HG03457 (cell line): ENCODE results near the gene IFNAR1.
"Not testable (repeated sequence)": the region's sequence is repeated elsewhere in the genome, so short reads cannot be mapped to it uniquely, and the experiment has no call there.

Experiments
- ATAC-seq: cut with Tn5 transposase; IDR thresholded peaks from one replicate; pipeline ENCODE4 v1.9.1; 2021; ENCODE audit warnings: moderate number of reproducible peaks; ENCODE audit not compliant: unreplicated experiment

Gene IFNAR1

DNA sequence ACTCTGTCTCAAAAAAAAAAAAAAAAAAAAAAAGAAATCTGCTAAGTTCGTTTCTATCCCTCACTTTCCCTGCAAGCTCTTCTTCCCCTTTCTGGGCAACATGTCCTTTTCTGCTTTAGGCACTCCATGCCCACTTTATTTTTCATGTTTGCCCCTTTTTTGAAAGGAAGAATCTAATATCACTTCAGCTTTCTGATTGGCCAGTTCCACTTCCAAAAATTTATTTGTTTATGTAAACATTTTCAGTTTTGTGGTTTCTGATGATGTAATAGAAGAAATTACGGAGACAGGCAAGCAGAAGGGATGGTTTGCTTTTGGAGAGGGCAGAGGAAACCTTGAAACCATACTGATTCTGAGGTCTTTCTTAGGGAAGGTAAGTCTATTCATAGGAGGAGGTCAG lies 15.1 kb downstream of the IFNAR1 start:
- no peak for ATAC-seq

DNA sequence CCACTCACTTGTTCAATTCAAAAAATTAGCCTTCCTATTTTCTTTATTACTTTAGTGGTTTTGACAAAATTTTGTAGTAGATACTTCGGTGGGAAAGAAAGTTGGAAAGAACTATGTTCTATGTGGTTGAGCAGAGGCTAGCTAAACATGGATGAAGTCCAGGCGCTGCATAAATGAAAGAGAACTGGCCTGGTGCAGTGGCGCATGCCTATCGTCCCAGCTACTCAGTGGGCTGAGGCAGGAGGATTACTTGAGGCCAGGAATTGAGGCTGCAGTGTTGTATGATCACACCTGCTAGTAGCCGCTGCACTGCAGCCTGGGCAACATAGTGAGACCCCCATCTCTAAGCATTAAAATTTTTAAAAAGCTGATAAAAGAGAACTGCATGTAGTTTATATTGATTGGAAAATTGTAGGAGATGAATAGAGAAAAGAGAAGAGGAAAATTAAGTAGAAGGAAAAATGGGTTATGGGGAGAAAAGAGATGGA lies 21.0 kb downstream of the IFNAR1 start:
- ATAC-seq = no peak

DNA sequence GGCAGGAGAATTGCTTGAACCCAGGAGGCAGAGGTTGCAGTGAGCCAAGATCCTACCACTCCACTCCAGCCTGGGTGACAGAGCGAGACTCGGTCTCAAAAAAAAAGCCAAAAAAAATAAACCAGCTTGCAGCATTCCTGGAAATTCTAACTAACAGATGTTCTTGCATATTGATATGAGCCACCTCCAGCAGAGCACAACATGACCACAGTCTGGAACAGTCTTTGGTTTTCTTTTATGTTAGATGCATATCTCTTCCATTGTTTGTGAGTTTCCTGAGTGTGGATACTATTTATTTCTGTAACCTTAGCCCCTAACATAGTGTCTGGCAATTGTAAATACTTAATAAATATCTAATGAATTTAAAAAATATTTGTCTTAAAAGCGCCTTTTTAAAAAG lies 23.9 kb downstream of the IFNAR1 start:
- no peak for ATAC-seq

DNA sequence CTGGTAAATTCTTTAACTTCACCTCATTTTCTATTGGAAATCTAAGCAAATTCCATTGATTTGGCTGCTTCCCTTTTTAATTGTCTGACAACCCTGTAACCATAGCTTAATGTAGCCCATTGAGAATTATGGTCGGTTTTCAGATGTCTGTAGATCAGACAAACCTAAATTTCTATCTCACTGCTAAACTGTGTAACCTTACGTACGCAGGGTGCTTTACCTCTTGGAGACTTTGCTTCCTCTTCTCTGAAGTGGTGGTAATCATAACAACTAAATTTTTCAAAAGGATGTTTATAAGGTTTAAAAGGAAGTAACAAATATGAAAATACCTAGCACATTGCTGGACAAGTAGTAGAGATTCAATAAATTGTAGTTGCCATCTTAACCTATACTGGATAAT lies 25.9 kb downstream of the IFNAR1 start:
- ATAC-seq = no peak

DNA sequence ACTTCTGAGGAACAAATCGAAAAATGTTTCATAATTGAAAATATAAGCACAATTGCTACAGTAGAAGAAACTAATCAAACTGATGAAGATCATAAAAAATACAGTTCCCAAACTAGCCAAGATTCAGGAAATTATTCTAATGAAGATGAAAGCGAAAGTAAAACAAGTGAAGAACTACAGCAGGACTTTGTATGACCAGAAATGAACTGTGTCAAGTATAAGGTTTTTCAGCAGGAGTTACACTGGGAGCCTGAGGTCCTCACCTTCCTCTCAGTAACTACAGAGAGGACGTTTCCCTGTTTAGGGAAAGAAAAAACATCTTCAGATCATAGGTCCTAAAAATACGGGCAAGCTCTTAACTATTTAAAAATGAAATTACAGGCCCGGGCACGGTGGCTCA lies 30.6 kb downstream of the IFNAR1 start:
- ATAC-seq = no peak

DNA sequence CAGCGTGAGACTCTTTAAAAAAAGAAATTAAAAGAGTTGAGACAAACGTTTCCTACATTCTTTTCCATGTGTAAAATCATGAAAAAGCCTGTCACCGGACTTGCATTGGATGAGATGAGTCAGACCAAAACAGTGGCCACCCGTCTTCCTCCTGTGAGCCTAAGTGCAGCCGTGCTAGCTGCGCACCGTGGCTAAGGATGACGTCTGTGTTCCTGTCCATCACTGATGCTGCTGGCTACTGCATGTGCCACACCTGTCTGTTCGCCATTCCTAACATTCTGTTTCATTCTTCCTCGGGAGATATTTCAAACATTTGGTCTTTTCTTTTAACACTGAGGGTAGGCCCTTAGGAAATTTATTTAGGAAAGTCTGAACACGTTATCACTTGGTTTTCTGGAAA lies 31.2 kb downstream of the IFNAR1 start:
- no peak for ATAC-seq

DNA sequence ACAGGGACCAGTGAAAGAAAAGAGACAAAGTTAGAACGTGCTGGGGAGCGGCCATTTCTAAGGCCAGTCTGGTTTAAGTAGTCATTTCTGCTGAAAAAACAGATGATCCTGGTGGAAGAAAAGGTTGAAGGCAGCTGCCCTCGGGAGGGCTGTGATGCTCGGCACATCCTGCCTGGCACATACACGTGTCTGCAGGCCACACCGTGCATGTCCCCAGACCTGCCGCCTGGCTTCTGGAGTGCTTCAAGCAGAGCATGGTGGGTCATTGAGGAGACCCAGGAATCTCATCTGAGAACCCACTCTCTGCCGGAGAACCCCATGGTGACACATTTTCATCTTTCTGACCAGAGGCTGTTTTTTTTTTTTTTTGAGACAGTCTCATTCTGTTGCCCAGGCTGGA lies 32.4 kb downstream of the IFNAR1 start:
- ATAC-seq = no peak

DNA sequence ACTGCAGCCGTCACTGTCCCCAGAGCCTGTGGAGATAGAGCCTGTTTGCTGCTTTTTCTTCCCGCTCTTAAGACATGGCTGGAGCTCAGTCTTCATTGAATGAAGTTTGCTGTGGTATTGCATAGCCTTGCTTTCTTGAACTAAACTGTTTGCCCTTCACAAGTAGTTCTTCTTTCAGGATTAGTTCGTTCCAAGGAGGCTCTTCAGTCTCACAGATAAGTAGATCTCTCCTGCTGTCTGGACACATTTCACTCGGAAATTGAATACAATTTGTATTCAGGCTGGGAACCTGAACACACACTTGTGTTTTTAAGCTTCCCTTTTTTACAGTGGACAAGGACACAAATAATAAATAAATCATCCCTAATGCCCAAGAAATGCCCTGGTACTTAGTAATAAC lies 34.7 kb downstream of the IFNAR1 start:
- no peak for ATAC-seq

DNA sequence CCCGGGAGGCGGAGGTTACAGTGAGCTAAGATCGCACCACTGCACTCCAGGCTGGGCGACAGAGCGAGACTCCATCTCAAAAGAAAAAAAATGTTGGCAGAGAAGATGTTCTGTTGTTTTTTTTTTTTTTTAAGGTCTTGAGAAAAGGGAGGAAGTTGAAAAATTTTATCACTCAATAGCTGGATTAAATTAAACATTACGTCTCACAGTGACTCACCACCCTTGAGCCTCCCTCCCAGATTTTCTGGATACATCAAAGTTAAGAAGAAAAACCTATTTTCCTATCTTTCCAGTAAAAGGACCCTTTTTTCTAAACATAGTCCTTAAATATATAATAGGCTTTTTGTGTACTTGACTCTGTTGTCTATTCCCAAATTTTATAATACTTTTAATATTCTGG lies 35.5 kb downstream of the IFNAR1 start:
- no peak for ATAC-seq

DNA sequence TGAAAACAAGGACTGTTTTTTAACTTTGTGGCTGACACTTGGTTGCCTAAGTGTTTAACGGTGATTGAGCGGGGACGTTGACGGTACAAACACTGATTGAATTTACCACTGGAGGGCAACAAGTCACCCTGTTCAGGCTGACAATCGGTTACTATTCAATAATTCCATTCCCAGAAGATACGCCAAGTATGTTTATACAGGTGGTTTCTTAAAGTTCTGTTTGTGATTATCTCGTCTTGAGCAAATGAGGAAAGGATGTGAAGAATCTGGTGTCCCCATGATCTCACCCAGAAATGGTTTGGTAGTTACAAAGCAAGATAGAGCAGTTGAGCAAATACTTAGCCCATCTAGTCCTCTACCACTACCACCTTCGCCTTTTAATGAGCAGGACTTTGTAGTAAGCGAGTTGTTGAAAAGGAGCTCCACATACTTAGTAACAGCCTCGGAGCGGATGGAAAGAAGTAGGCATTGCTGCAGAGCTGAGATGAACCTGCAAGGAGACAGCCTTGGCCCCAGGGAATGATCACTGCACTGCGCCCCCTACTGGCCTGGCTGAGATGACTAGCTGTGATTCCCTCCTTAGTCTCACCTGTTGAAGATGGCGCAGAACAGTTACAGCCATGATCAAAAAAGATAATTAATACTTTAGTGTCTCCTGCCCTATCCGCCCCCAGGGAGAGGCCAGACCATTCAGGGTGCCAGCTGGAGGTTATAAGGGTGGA lies 36.3 kb downstream of the IFNAR1 start:
- ATAC-seq = no peak

DNA sequence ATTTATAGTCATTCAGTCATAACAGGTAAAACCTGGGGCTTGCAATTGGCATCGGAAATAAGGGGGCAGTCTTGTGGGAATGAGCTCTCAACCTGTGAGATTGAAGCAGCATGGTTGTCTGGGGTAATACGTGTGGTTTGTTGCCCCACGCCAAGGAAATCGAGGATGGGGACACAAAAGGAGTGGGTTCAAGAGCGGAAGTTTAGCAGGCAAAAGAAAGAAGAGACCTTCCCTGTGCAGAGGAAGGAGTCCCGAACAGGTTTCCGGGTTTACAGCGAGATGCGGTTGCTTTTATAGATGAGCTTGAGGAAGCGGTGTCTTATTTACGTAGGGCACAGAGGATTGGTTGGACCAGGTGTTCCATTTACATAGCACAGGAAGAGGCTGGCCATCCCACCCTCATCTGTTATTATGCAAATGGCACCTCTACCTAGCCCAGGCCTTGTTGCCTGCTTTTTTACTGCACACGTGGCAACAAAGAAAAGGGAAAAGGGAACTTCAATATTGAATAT lies 37.3 kb downstream of the IFNAR1 start:
- no peak for ATAC-seq

DNA sequence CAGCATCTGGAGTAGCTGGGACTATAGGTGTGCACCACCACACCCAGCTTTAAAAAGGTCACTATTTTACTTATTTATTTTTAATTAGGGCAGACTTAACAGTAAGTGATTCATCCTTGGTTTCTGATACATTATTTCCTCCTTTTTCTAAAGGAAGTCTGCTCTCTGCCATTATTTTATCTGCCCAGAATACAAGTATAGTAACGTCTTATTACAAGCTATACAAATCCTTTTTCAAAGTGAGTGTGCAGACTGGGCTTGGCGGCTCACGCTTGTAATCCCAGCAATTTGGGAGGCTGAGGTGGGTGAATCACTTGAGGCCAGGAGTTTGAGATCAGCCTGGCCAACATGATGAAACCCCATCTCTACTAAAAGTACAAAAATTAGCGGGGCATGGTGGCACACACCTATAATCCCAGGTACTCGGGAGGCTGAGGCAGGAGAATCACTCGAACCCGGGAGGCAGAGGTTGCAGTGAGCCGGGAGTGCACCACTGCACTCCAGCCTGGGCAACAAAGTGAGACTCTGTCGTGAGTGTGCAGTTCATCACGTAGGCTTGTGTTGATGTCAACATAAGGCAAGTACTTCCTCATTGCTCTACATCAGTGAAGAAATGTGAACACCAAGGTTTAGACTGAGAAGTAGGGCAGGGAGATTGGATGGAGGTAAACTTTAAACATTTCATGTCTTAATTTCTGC lies 39.3 kb downstream of the IFNAR1 start:
- ATAC-seq = not testable (repeated sequence)

DNA sequence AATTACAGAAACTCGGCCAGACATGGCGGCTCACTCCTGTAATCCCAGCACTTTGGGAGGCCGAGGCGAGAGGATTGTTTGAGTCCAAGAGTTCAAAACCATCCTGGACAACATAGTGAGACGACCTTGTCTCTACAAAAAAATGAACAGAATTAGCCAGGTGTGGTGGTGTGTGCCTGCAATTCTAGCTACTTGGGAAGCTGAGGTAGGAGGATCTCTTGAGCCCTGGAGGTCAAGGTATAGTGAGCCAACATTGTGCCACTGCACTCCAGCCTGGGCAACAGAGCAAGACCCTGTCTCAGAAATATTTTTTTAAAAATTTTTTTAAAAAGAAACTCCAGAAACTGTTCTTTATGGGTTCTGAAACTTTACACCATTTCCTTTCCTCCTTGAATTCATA lies 40.1 kb downstream of the IFNAR1 start:
- no peak for ATAC-seq

DNA sequence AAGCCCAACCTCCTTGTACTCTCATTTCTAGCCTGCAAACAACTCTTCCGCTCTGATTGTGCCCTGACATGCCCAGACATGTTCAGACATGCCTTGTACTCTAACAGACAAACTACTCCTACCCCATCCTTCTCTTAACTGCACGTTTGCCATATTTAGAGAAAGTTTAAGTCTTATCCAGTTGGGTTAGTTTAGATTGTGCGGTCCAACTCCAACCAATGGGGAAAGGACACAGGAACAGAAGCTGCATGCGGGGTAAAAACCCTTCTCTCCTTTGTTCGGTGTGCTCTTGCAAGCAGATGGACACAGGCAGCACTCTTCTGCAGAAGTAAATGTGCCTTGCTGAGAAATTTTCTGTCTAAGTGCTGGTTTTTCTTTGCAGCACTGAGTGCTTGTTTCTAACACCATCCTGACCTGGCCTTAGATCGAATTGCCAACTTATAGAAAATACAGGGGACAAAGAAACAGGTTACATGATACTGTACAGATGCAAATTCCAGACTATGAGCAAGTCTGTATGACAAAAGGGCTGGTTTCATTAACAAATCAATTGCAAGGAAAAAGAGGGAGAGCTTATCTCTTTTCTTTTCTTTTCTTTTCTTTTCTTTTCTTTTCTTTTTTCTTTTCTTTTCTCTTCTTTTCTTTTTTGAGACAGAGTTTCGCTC lies 42.7 kb downstream of the IFNAR1 start:
- ATAC-seq = no peak

DNA sequence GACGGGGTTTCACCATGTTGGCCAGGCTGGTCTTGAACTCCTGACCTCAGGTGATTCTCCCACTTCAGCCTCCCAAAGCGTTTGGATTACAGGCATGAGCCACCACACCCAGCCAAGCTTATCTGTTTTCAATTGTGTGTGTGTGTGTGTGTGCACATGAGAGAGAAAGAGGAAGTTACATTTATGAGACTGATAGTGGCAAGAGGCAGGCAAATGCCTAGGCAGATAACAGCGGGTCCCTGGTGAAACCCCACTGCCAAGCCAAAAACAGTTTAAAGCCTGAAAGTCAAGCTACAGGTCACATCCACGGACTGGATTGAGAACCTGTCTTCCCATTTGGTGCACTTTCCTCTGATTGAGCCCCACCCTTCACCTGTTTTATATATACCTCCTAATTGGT lies 43.4 kb downstream of the IFNAR1 start:
- no peak for ATAC-seq

DNA sequence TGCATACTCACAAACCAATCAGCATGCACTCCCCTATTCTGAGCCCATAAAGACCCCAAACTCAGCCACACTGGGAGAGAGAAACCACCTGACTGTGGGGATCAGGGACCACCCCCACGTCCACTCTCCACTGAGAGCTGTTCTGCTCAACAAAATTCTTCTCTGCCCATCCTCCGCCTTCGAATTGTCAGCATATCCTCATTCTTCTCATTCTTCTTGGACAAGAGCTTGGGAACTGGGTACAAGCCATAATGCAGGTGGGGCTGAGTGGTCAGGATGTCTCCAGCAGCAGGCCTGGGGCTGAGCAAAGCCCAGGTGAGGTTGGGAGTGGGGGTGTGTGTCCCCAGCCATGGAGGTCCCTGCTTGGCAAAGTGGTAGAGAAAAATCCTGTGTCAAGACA lies 43.8 kb downstream of the IFNAR1 start:
- no peak for ATAC-seq

DNA sequence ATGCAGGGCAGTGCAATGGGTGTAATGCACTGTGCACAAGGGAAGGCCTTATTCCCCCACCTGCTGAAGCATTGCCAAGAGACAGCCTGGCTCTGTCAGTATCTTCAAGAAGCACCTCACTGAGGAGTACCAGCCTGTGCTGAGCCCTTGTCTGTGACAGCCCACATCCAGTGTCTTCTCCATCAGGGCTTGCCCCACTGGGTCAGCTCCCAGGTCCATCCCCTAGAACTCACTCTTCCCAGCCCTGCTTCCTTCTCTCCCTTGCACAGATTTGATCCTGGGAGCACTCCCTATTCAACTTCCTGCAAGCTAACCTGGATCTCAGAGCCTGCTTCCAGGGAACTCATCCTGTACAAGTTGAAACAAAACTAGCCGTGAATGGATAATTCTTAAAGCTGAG lies 44.8 kb downstream of the IFNAR1 start:
- no peak for ATAC-seq

DNA sequence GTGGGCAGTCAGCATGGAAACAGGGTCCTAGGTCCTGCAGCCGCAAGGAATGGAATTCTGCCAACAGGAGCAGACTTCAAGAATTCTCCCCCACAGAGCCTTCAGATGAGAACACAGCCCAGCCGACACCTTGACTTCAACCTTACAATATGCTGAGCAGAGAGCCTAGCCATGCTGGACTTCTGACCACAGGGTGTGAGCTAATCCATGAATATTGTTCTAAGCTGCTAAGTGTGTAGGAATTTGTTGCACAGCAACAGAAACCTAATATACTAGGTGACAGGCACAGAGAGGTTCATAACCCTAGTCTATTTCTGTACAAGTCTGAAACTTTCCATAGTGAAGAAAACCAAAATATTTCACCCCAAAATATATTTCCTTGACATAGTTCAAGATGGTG lies 45.5 kb downstream of the IFNAR1 start:
- ATAC-seq = no peak

DNA sequence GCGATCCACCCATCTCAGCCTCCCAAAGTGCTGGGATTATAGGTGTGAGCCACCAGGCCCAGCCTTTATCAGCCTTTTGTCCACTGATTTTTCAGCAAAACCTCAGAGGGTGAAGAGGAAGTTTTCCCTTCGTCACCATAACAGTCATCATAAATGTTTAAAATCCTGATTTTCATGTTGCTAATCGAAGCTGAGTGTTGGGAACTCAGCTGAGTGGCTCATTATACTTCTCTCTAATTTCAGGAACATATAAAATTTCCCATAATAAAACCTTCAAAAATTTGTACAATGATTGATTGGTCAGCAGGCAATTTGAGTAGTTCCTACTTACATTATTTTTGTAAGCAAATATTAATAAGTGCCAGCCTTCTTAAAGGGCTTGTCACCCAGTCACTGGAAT lies 46.6 kb downstream of the IFNAR1 start:
- no peak for ATAC-seq

DNA sequence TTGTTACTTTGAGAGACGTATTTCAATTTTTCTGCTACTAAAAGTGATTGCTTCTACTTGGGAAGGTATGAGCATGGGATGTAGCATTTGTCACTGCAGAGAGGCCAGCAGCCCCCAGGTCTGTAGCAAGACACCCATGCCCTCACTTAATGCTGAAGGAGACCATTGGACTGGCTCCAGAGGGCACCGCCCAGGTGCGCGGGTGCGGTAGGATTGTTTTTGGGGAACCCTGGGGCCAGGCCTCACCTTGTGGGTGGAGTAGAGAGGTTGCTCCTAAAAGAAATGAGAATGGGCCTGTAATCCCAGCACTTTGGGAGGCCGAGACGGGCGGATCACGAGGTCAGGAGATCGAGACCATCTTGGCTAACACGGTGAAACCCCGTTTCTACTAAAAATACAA lies 47.8 kb downstream of the IFNAR1 start:
- ATAC-seq = no peak

DNA sequence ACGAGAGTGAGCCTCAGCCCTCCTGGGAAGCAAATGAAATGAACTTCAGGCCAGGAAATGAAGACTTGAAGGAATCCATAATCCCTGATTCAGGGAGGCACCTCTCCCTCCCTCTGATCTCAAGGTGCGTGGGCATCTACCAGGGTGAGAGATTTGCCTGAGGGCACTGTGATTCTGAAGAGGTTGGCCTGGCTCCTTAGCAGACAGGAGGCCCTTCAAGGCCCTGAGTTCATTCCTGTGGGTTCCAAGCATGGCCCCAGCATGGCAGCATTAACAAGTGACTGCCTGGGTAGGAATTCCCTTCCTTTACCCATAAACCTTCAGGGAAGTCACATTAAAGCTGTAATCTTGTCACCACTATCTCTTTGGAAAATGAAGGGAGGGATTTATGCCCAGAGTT lies 48.7 kb downstream of the IFNAR1 start:
- no peak for ATAC-seq

DNA sequence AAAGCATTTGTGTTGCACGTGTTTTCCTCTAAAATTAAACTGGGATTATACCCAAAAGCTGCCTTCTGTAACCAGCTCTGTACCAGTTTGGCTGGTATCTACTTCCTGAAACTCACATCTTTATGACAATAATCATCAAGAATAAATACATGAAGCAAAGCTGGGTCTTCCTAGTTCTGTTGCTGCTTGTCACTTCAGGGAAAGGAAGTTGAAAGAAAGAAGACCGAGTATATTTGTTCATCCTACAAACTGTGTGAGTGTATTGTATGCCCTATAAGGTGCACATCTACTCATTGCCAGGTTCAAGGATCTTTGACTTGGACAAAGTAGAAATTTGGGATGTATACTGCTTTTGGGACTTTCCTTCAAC lies 49.3 kb downstream of the IFNAR1 start:
- ATAC-seq = no peak
